ENCODE data around the gene NPIPA5.
"Not testable (repeated sequence)": the region's sequence is repeated elsewhere in the genome, so short reads cannot be mapped to it uniquely, and the experiment has no call there.

Gene NPIPA5

GRCh38 chr16:15388060-15388459 lies 10.0 kb upstream of the NPIPA5 start:
- not testable (repeated sequence) for DNase-seq

- DNase-seq = not testable (repeated sequence)
Observed at GRCh38 chr16:15382810-15383209, 4.7 kb upstream of the NPIPA5 start.

GRCh38 chr16:15357495-15357894 lies 20.6 kb downstream of the NPIPA5 start:
- not testable (repeated sequence) for DNase-seq

GRCh38 chr16:15354846-15355245 lies 23.2 kb downstream of the NPIPA5 start:
- not testable (repeated sequence) for DNase-seq

GRCh38 chr16:15352852-15353251 lies 25.2 kb downstream of the NPIPA5 start:
- DNase-seq = not testable (repeated sequence)

GRCh38 chr16:15351745-15352144 lies 26.3 kb downstream of the NPIPA5 start:
- not testable (repeated sequence) for DNase-seq

GRCh38 chr16:15351251-15351650 lies 26.8 kb downstream of the NPIPA5 start:
- DNase-seq = not testable (repeated sequence)

GRCh38 chr16:15348721-15349120 lies 29.4 kb downstream of the NPIPA5 start:
- not testable (repeated sequence) for DNase-seq

- DNase-seq = not testable (repeated sequence)
Observed at GRCh38 chr16:15342337-15342736, 35.8 kb downstream of the NPIPA5 start.

- not testable (repeated sequence) for DNase-seq
Observed at GRCh38 chr16:15338986-15339385, 39.1 kb downstream of the NPIPA5 start.

- not testable (repeated sequence) for DNase-seq
Observed at GRCh38 chr16:15337974-15338605, 40.0 kb downstream of the NPIPA5 start.

- not testable (repeated sequence) for DNase-seq
Observed at GRCh38 chr16:15335609-15336008, 42.5 kb downstream of the NPIPA5 start.

GRCh38 chr16:15333969-15334368 lies 44.1 kb downstream of the NPIPA5 start:
- DNase-seq = not testable (repeated sequence)

GRCh38 chr16:15330978-15331377 lies 47.1 kb downstream of the NPIPA5 start:
- not testable (repeated sequence) for DNase-seq

- DNase-seq = not testable (repeated sequence)
Observed at GRCh38 chr16:15324954-15325353, 53.1 kb downstream of the NPIPA5 start.

GRCh38 chr16:15323373-15323772 lies 54.7 kb downstream of the NPIPA5 start:
- not testable (repeated sequence) for DNase-seq

GRCh38 chr16:15321221-15321620 lies 56.9 kb downstream of the NPIPA5 start:
- not testable (repeated sequence) for DNase-seq

GRCh38 chr16:15314562-15314961 lies 63.5 kb downstream of the NPIPA5 start:
- DNase-seq = not testable (repeated sequence)
